ENCODE results near the gene PXDC1.

DNA sequence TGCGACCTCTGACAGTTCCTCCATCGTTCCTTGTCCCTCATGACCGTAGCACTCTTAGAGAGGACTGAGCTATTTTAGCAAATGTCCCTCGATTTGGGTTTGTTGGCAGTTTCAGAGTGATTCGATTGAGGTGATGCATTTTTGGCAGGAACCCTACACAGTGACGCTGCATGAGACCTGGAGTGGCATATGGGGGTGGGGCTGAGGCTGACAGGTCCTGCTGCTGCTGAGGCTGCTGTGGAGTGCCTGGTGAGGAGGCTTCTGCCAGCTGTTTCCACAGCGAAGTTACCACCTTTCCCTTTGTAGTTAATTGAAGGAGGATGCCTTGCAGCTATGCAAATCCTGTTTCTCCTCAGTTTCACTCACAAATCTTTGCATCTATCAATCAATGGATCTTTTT, 19.8 kb downstream of the PXDC1 start:
- TF ChIP-seq, protein P1, sequence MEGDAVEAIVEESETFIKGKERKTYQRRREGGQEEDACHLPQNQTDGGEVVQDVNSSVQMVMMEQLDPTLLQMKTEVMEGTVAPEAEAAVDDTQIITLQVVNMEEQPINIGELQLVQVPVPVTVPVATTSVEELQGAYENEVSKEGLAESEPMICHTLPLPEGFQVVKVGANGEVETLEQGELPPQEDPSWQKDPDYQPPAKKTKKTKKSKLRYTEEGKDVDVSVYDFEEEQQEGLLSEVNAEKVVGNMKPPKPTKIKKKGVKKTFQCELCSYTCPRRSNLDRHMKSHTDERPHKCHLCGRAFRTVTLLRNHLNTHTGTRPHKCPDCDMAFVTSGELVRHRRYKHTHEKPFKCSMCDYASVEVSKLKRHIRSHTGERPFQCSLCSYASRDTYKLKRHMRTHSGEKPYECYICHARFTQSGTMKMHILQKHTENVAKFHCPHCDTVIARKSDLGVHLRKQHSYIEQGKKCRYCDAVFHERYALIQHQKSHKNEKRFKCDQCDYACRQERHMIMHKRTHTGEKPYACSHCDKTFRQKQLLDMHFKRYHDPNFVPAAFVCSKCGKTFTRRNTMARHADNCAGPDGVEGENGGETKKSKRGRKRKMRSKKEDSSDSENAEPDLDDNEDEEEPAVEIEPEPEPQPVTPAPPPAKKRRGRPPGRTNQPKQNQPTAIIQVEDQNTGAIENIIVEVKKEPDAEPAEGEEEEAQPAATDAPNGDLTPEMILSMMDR (conservative IDR thresholded peaks at IDR 0.05; ENCODE audit: low read length): no peak
- TF ChIP-seq EZH2phosphoT487 (IDR thresholded peaks at IDR 0.05; ENCODE audit: borderline replicate concordance): no peak

Data from Loucy (cell line).